ENCODE measurements around the gene TMOD1. TPM values are rescaled to one million over a fixed set of nuclear protein-coding genes. Genes with fewer than 3 reads are reported as not detected.
A peak's percentile ranks its signal among the peaks of the same experiment; 100 is the strongest.

The TMOD1 gene
- total RNA-seq, 1 donor from 2014 or later: 0.49 TPM

GRCh38 chr9:97468658-97469448 lies 32.6 kb upstream of the TMOD1 start:
- no peak for TF ChIP-seq CTCF (IDR thresholded peaks at IDR 0.05; ENCODE audit: unreplicated experiment)
- Mint-ChIP-seq H3K9me3 (no peaks in the 10 kb centered on the region), H3K27me3 (ENCODE audit: low read depth) (no peaks in the 10 kb centered on the region), H3K4me1 (no peaks in the 10 kb centered on the region), H3K4me3 (no peak overlapping the region), H3K36me3 (no peaks in the 10 kb centered on the region), H3K27ac (no peak overlapping the region)
- DNase-seq (ENCODE audit: low spot score in 2 of 2, unreplicated experiment in 2 of 2): peak in 1 of 2 experiments; percentile 64

- Mint-ChIP-seq H3K27me3 (ENCODE audit: low read depth) (no peaks in the 10 kb centered on the region), H3K36me3 (peaks cover 2% of the 10 kb centered on the region), H3K27ac (no peak overlapping the region), H3K9me3 (no peaks in the 10 kb centered on the region), H3K4me3 (no peak overlapping the region), H3K4me1 (no peaks in the 10 kb centered on the region)
- DNase-seq (ENCODE audit: low spot score in 2 of 2, unreplicated experiment in 2 of 2): no peak
- no peak for TF ChIP-seq CTCF (IDR thresholded peaks at IDR 0.05; ENCODE audit: unreplicated experiment)
Measured at GRCh38 chr9:97470076-97470475, 31.4 kb upstream of the TMOD1 start.

GRCh38 chr9:97473717-97474116 lies 27.7 kb upstream of the TMOD1 start:
- Mint-ChIP-seq H3K27me3 (ENCODE audit: low read depth) (no peaks in the 10 kb centered on the region), H3K36me3 (peaks cover 5% of the 10 kb centered on the region), H3K4me1 (no peaks in the 10 kb centered on the region), H3K4me3 (no peak overlapping the region), H3K9me3 (no peaks in the 10 kb centered on the region), H3K27ac (no peak overlapping the region)
- TF ChIP-seq CTCF (IDR thresholded peaks at IDR 0.05; ENCODE audit: unreplicated experiment): no peak
- DNase-seq (ENCODE audit: low spot score in 2 of 2, unreplicated experiment in 2 of 2): no peak

GRCh38 chr9:97474372-97474925 lies 27.0 kb upstream of the TMOD1 start:
- no peak for DNase-seq (ENCODE audit: low spot score in 2 of 2, unreplicated experiment in 2 of 2)
- Mint-ChIP-seq H3K36me3 (peaks cover 5% of the 10 kb centered on the region), H3K9me3 (no peaks in the 10 kb centered on the region), H3K4me3 (no peak overlapping the region), H3K27me3 (ENCODE audit: low read depth) (no peaks in the 10 kb centered on the region), H3K27ac (no peak overlapping the region), H3K4me1 (no peaks in the 10 kb centered on the region)
- no peak for TF ChIP-seq CTCF (IDR thresholded peaks at IDR 0.05; ENCODE audit: unreplicated experiment)

GRCh38 chr9:97475059-97475458 lies 26.4 kb upstream of the TMOD1 start:
- no peaks in the 10 kb centered on the region for H3K4me1 Mint-ChIP-seq
- no peak for DNase-seq (ENCODE audit: low spot score in 2 of 2, unreplicated experiment in 2 of 2)
- H3K9me3 Mint-ChIP-seq: no peaks in the 10 kb centered on the region
- peaks cover 5% of the 10 kb centered on the region for H3K36me3 Mint-ChIP-seq
- H3K27ac Mint-ChIP-seq: no peak overlapping the region
- TF ChIP-seq CTCF (IDR thresholded peaks at IDR 0.05; ENCODE audit: unreplicated experiment): no peak
- no peak overlapping the region for H3K4me3 Mint-ChIP-seq
- H3K27me3 Mint-ChIP-seq (ENCODE audit: low read depth): no peaks in the 10 kb centered on the region
